K562 (cell line): ENCODE results near the gene TMEM217. TPM values are rescaled to one million over a fixed set of nuclear protein-coding genes. Genes with fewer than 3 reads are reported as not detected.

ENCODE experiments used
- CCNT2 ChIP-seq: IDR thresholded peaks from 2 replicates; pipeline ENCODE4 v1.6.1; 2011; ENCODE audit warnings: borderline replicate concordance, low read depth, mild to moderate bottlenecking, moderate library complexity, mixed read lengths, low read length; ENCODE audit not compliant: insufficient read length; ENCODE audit errors: extremely low read depth
- GTF2A2 ChIP-seq: IDR thresholded peaks from 2 replicates; pipeline ENCODE4 v1.6.1; 2016; ENCODE audit warnings: mild to moderate bottlenecking, missing genetic modification characterization, missing compliant biosample characterization
- HDAC1 ChIP-seq, 2 experiments: fragments of 450-650 bp; IDR thresholded peaks; 2 replicates each; pipeline ENCODE4 v1.6.1; 2016 to 2017; ENCODE audit warnings: inconsistent platforms in 1 of 2, mild to moderate bottlenecking in 1 of 2, moderate library complexity in 1 of 2
- KDM5B ChIP-seq: fragments of 200-600 bp; sonication (generic); IDR thresholded peaks from 2 replicates; pipeline ENCODE4 v1.6.1; 2012; ENCODE audit warnings: low read depth, mild to moderate bottlenecking, moderate library complexity, low read length, control low read depth, inconsistent platforms; ENCODE audit not compliant: insufficient replicate concordance
- MGA ChIP-seq: fragments of 450-650 bp; IDR thresholded peaks from 2 replicates; pipeline ENCODE4 v1.6.1; 2016; ENCODE audit warnings: mild to moderate bottlenecking, moderate library complexity
- RBFOX2 ChIP-seq: fragments of 200-400 bp; formaldehyde crosslinking; IDR thresholded peaks from 2 replicates; pipeline ENCODE4 v1.6.1; 2017; ENCODE audit warnings: low read depth, mild to moderate bottlenecking, low read length, moderate library complexity
- SP1 ChIP-seq: sonication (generic); formaldehyde crosslinking; IDR thresholded peaks from 2 replicates; pipeline ENCODE4 v1.8.1; 2022; ENCODE audit warnings: mild to moderate bottlenecking, missing genetic modification reagents
- SRF ChIP-seq, 2 experiments: fragments of 250-450, 450-650 bp in 1 of 2; sonication (Bioruptor Pico) in 1 of 2; sonication (generic) in 1 of 2; formaldehyde crosslinking; IDR thresholded peaks; 2 replicates each; pipeline versions ENCODE4 v1.5.0 to v1.5.1; 2020 to 2022; ENCODE audit warnings: mild to moderate bottlenecking in 1 of 2, missing genetic modification reagents in 1 of 2
- SRSF1 ChIP-seq: fragments of 200-400 bp; formaldehyde crosslinking; IDR thresholded peaks from 2 replicates; pipeline ENCODE4 v1.6.1; 2017; ENCODE audit warnings: mild to moderate bottlenecking, low read depth, low read length, moderate library complexity
- TEAD4 ChIP-seq, 2 experiments: sonication (generic) in 1 of 2; formaldehyde crosslinking in 1 of 2; IDR thresholded peaks; 2 replicates each; pipeline versions ENCODE4 v1.6.1 to v1.8.0; 2012 to 2022; ENCODE audit warnings: borderline replicate concordance in 1 of 2, inconsistent platforms in 1 of 2, low read length in 1 of 2, mild to moderate bottlenecking in 1 of 2, missing genetic modification reagents in 1 of 2
- ZFPM2 ChIP-seq: fragments of 250-450 bp; sonication (Bioruptor Pico); IDR thresholded peaks from 2 replicates; pipeline ENCODE4 v1.5.1; 2022; ENCODE audit warnings: mild to moderate bottlenecking
- polyA plus RNA-seq, 8 experiments: library from polyadenylated mRNA; depleted of rRNA in 4 of 8; stranded (reverse) in 5 of 8; unstranded in 3 of 8; fragments of >200 nt; fragmentation: Nextera tagmentation in 2 of 8; fragmentation: Illumina TruSeq in 1 of 8; extraction: Ambion mirVana in 2 of 8; extraction: Trizol in 1 of 8; gene quantifications; 2 replicates each; pipeline versions ENCODE4 v1.2.1 to v1.2.3, GENCODE V29; 2011 to 2014; ENCODE audit warnings: inconsistent platforms in 1 of 8, missing spikeins in 1 of 8
- total RNA-seq, 7 experiments: library from RNA; depleted of rRNA in 6 of 7; stranded (reverse); fragments of >200 nt in 6 of 7; fragmentation: Illumina TruSeq in 2 of 7; extraction: Trizol in 2 of 7; gene quantifications; 2 replicates each; pipeline versions ENCODE4 v1.2.1 to v1.2.3, GENCODE V29; 2011 to 2021; ENCODE audit warnings: low replicate concordance in 1 of 7

Gene TMEM217
- total and polyA plus RNA-seq, 9 of the 15 experiments (the other 6 are each of a cell fraction or from before 2014, with no cell fraction given) = 1.3 to 8.0 (median 1.9) TPM

GRCh38 chr6:37222125-37222967 lies 35.6 kb downstream of the TMEM217 start (continued):
- TF ChIP-seq HDAC1 (IDR thresholded peaks at IDR 0.05) (peak in 1 of 2 experiments; percentile 34; a peak in 1 of 4 replicates), ZFPM2 (CRISPR knock-in tag) (no peak), SP1 (CRISPR knock-in tag) (peak; percentile 85), TEAD4 (IDR thresholded peaks at IDR 0.05; ENCODE audit: low read length) (peak; percentile 9; the same call in 1 of the 2 replicates), TEAD4 (CRISPR knock-in tag; IDR thresholded peaks at IDR 0.05; ENCODE audit: borderline replicate concordance) (no peak), KDM5B (no peak), RBFOX2 (peak; percentile 49), SRSF1 (no peak), CCNT2 (peak; percentile 56), MGA (no peak), SRF (CRISPR knock-in tag; IDR thresholded peaks at IDR 0.05) (peak in 1 of 2 experiments; percentile 83; a peak in 1 of 4 replicates), GTF2A2 (no peak)
